ENCODE data around the gene IL7R.
A peak's percentile ranks its signal among the peaks of the same experiment; 100 is the strongest.

The IL7R gene

DNA sequence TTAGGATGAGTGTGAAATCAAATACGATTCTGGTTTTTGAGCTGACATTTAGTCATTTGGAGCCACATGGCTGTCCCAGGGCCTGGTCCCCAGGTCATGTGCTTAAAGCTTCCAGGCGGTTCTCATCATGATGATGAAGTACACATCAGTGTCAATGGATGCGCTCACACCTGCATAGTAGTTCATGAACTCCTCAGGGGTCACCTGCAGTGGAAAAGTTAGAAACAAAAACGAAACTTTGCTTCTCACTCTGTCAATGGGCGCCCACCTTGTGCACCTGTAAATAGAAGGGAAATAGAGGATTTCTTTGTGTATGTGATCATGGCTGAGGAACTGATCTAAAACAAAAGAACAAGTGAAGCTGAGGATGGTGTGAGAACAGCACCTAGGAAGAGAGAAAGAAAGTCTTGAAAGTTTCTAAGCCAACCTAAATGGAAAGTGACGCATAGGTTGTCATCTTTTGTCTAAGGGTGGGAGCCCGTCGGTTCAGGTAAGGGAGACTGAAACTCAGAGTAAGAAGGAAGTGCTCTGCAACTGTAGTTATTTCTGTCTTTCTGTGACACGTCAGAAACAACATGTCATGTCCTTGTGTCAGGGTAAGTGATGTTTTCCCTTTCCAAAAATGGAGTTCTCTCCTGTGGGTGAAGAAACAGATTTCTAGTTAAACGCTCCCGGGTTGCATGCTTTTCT, 47.9 kb downstream of the IL7R start:
- DNase-seq (ENCODE audit: low read depth, low spot score) = no peak

DNA sequence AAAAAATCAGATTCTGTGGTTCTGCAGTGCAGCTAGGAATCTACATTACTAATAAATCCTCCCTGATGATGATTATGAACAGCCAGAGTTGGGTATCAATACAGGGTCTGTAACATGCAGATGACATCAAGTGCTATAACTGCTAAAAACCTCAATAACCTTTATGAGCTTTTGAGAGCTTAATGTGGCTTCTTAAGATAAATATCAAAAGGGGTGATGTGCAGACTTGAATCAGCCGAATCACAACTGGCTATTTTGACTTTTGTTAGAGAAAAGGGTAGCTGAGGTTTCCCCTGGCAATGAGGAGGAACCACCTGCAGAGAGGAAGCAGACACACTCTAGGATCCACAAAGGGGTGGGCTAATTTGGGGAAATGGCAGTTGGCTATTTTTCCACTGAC, 51.5 kb downstream of the IL7R start:
- DNase-seq (ENCODE audit: low read depth, low spot score) = no peak

DNA sequence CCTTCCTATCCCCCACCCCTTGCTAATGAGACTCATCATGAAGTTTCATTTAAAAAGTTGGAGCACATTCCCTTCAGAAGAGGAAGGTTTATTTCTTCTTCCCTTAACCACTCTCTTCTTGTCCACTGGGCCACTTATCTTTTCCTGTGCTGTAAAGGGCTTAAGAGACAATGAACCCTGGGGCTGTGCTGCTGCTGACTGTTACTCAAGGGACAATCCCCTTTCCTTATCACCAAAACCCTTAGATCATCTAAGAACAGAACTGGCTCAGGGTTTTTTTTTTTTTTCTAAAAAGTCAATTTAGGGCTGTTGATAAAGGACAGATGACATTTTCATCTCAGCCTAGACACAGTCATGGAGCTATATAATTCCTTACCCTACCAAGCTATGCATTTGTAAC, 52.1 kb downstream of the IL7R start:
- DNase-seq (ENCODE audit: low read depth, low spot score) = no peak

DNA sequence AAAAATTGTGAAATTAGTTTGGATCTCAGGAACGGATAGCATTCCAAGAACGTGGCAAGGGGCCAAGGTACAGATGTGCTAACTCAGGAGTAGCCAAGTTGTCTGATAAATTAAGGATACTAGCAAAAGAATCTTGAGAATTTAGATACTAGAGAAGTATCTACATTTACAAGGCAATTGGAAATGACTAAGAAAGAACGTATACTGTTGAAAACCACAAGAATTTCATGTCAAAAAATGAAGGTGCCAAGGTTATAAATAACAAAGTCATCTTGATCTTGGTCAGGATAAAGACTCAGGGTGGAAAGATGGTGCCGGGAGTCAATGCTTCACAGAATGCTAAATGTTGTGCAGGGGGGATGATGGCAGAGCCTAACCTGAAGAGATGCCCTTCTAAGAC, 62.5 kb downstream of the IL7R start:
- DNase-seq (ENCODE audit: low read depth, low spot score) = no peak

DNA sequence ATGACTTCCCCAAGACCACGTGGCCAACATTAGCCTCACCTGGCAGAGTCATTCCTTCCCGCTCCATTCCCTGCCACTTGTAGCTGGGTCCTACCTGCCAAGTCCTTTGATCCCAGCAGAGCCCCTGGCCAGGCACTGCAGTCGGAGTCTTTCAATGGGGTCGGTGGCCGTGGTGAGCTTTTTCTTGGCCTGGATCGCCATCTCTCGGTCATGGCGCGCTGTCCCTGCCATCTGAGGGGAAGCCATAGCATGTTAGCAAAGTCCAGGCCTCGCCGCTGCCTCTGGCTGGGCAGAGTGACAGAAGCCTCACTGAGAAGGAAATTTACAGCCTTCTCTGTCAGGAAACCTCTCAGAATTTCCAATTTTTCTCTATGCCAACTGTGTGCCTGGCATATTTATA, 64.2 kb downstream of the IL7R start:
- no peak for DNase-seq (ENCODE audit: low read depth, low spot score)

DNA sequence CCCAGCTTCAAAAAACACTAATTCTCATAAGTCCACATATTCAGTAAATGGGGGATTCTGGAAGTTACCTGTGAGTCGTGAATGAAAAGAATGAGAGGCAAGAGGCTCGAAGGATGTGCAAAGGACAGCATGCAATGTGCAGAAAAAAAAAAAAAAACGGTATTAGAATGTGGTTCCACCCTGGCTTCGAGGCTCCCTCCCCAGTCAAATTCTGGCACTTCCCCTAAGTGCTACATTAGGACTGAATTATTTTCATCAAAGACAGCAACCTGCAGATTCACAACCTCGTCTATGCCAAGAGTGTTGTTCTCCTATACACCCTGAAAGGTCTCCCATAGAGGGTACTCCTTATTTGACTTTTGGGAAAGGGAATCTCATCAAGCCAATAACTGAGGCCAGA, 65.2 kb downstream of the IL7R start:
- DNase-seq (ENCODE audit: low read depth, low spot score) = no peak

DNA sequence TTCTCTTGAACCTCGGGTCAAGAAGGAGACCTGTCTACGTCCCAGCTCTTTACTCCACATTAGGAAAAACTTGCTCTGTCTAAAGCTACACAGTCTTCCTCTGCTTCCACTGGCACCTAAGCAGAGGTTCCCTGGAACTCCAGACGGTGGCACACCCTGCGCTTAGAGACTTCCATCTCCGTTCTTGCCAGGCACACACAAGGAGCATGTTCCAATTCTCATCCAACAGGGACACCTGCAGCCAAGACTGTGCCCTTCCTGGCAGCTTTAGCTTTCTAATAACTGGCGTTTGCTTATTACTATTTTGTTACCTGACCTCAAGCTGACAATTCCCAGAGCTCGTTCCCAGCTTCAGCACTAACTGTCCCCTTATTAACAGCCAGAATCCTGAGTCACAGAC, 65.8 kb downstream of the IL7R start:
- no peak for DNase-seq (ENCODE audit: low read depth, low spot score)

DNA sequence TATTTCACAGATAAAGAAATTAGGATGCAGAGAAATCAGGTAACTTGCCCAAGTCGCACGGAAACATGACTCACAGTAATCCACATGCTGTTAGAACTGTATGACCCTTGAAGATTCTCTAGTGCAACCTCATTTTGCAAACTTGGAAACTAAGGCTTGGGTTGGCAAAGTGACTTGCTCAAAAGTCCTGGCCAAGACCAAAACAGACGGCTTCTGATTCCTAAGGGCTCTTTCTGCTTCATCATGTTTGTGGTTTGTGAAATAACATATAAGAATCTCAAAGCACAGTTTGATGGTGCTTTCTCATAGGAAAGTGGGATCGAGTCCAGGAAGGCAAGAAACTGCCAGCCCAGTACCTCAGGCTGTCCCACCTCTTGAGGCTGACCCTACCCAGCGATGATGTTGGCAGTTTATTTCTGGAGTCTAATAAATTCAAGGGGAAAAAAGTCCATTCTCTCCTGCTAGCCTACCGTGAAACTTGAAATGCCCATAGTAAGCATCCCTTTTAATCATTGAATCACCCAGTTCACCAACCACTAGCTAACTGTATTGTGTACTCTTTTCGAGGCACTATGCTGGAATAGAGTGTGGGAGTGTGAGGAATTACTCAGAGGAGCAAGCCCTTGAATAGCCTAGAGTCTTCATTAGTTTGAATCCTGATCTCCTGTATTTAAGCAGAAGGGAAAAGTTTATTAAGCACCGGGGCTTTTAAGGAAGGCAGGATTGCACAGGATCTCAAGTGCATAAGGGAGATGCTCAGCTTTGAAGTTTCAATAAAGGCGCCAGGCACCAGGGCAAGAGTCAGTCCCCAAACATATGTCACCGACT, 67.6 kb downstream of the IL7R start:
- no peak for DNase-seq (ENCODE audit: low read depth, low spot score)

DNA sequence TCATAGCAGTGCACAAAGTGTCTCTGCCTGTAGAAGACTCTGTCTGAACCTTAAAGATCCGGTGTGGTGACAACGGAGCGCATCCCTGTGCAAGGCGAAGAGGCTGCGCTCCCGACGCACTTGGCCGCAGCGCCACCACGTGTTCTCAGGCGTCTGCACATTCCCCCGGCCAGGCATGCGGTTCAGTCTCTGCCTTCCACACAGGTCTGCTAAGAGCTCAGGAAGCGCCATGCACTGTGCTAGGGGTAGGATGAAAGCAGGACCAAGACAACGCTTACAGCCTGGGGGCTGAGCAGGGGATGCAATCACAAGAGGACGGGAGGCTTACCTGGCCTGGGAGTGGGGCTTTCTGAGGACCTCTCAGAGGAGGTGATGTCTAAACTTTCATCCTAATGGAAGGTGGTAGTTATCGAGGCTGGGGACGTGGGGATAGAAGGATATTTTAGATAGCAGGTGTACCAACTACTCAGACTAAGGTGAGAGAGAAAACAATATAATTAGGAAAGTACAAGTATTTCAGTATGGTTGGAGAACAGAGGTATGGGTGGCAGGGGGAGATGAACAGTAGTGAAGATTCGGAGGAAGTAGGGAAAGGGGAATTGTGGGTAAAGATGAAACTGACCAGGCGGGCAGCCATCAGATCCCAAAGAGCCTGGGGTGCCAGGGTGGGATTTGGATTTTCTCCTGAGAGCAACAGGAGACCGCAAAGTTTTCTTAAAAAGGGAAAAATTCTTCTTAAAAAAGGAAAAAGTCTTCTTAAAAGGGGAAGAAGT, 68.4 kb downstream of the IL7R start:
- DNase-seq (ENCODE audit: low read depth, low spot score) = peak; percentile 23

DNA sequence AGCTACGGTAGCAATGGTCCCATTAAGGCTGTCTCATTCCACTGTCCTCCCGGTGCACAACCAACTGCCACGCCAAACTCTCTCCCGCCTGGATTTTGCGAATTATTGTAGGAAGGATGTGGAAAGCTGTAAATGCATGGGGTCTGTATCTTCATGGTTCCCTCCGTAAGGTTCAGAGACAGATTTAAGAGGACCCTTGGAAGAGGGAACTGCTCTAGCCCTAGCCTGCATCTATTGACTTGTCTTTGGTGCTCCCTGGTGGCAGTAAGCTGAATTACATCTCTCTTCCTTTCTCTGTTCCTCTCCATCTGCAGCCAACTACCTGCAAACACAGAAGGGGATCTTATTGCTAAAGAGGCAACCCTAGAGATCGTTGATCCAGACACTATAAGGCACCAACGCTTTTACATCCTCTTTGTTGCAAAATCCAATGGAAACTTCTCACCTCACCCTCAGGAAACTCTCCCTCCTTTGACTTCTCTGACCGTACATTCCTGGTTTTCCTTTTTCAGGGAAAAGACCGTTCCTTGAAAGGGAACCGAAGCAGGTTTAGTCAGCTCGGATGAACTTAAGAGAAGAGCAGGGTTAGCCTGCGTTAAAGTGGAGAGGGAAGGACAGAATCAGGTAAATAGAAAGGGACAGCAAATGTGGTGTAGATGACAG, 69.8 kb downstream of the IL7R start:
- DNase-seq (ENCODE audit: low read depth, low spot score) = no peak
